HL-60 (cell line): ENCODE data around the gene LCK.

Source experiments
- DNase-seq, 2 experiments: peaks; one replicate each; pipeline ENCODE4 v3.0.0-alpha.2; 2010 to 2020; ENCODE audit warnings: low read depth in 1 of 2, low spot score in 1 of 2
- H3K27ac ChIP-seq: fragments of 250-450 bp; sonication (Bioruptor Pico); replicated peaks from 2 replicates; pipeline ENCODE4 v1.5.1; 2020; ENCODE audit warnings: mild to moderate bottlenecking, moderate library complexity
- H3K27me3 ChIP-seq: fragments of 250-450 bp; sonication (Bioruptor Pico); 2 replicates; pipeline ENCODE4 v1.5.1; 2021; ENCODE audit warnings: mild to moderate bottlenecking, moderate library complexity; ENCODE audit not compliant: insufficient read depth, poor library complexity, severe bottlenecking
- H3K4me3 ChIP-seq: replicated peaks from 2 replicates; pipeline ENCODE4 v1.5.1; 2011; ENCODE audit warnings: mild to moderate bottlenecking, control low read depth, low read length; ENCODE audit not compliant: insufficient read depth
- CTCF ChIP-seq: IDR thresholded peaks from one replicate; pipeline ENCODE4 v1.5.1; 2011; ENCODE audit warnings: low read length, control low read depth, inconsistent platforms; ENCODE audit not compliant: insufficient read depth
- GABPA ChIP-seq: IDR thresholded peaks from 2 replicates; pipeline ENCODE4 v1.6.1; 2012; ENCODE audit warnings: low read depth
- POLR2AphosphoS5 ChIP-seq: IDR thresholded peaks from 2 replicates; pipeline ENCODE4 v1.6.1; 2012; ENCODE audit warnings: low read depth
- REST ChIP-seq: IDR thresholded peaks from 2 replicates; pipeline ENCODE4 v1.6.1; 2012; ENCODE audit warnings: low read depth; ENCODE audit not compliant: insufficient replicate concordance
- SPI1 ChIP-seq: IDR thresholded peaks from 2 replicates; pipeline ENCODE4 v1.6.1; 2012; ENCODE audit warnings: low read depth, mild to moderate bottlenecking, borderline replicate concordance

The LCK gene

GRCh38 chr1:32219022-32219421, 32.0 kb upstream of the LCK start:
- TF ChIP-seq CTCF (no peak), POLR2AphosphoS5 (no peak), SPI1 (no peak), GABPA (no peak), REST (no peak)
- H3K27ac ChIP-seq: no peak overlapping the region
- DNase-seq: no peak
- no peak overlapping the region for H3K4me3 ChIP-seq
- H3K27me3 ChIP-seq: no peaks in the 10 kb centered on the region

- no peaks in the 10 kb centered on the region for H3K27me3 ChIP-seq
- DNase-seq: no peak
- H3K4me3 ChIP-seq: no peak overlapping the region; the same call in 1 of the 2 replicates
- TF ChIP-seq SPI1 (no peak), REST (no peak), CTCF (no peak), POLR2AphosphoS5 (no peak), GABPA (no peak)
- no peak overlapping the region for H3K27ac ChIP-seq
These were observed 30.1 kb upstream of the LCK start for GRCh38 chr1:32220746-32221580.

- peak overlapping the region; percentile 94 for H3K4me3 ChIP-seq
- H3K27ac ChIP-seq: peak overlapping the region; percentile 75
- no peak for DNase-seq
- no peaks in the 10 kb centered on the region for H3K27me3 ChIP-seq
- TF ChIP-seq SPI1 (no peak), REST (no peak), CTCF (no peak), POLR2AphosphoS5 (no peak), GABPA (no peak)
These were observed 29.5 kb upstream of the LCK start for GRCh38 chr1:32221581-32221979.
